ENCODE measurements around the gene TCERG1L.
"Not testable (repeated sequence)": the region's sequence is repeated elsewhere in the genome, so short reads cannot be mapped to it uniquely, and the experiment has no call there.

TCERG1L gene, protein sequence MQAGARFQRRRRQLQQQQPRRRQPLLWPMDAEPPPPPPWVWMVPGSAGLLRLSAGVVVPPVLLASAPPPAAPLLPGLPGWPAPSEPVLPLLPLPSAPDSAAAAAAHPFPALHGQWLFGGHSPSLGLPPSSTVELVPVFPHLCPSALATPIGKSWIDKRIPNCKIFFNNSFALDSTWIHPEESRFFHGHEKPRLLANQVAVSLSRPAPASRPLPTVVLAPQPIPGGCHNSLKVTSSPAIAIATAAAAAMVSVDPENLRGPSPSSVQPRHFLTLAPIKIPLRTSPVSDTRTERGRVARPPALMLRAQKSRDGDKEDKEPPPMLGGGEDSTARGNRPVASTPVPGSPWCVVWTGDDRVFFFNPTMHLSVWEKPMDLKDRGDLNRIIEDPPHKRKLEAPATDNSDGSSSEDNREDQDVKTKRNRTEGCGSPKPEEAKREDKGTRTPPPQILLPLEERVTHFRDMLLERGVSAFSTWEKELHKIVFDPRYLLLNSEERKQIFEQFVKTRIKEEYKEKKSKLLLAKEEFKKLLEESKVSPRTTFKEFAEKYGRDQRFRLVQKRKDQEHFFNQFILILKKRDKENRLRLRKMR
- 0 to 0.05 (median 0.04) reads per million in 3 experiments for total RNA-seq

DNA sequence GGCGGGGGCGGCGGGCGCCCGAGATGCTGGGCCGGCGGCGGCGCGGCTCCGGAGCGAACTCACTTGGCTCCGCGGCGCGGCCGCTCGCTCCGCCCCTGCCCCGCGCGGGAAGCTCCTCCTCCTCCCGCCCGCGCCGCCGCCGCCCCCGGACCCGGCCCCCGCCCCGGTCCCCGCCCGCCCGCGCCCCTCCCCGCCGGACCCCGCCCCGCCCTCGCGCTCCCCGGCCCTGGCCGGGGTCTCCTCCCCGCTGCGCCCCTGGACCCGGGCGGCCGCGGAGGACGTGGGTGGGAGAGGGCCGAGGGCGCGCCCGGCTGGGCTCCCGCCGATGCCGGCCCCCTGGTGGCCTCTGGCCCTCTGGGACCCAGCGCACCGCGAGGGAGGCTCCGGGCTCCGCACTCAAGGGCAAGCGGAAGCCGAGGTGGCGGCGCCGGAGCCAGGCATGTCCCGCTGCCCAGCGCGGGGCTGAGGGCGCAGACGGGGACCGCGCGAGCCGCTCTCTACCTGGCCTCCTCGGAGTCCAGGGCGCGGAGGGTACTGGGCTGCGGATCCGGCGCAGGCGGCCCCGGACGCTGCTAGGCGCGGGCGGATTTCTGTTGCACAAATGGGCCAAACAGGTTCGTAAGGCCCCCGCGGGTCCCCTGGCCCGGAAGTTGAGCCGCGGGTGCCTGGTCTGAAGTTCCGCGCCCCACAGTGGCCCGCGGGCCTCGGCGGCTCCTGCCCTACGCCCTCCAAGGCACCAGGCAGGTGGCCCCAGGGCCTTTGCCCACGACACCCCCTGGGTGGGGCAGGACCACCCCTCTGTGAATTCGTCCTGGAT, at the start of gene TCERG1L:
TSS of gene TCERG1L (minus strand) at position 61 of the 817 bp plus-strand sequence. CDS start 86 bp downstream, outside the sequence.
- DNase-seq = no peak

DNA sequence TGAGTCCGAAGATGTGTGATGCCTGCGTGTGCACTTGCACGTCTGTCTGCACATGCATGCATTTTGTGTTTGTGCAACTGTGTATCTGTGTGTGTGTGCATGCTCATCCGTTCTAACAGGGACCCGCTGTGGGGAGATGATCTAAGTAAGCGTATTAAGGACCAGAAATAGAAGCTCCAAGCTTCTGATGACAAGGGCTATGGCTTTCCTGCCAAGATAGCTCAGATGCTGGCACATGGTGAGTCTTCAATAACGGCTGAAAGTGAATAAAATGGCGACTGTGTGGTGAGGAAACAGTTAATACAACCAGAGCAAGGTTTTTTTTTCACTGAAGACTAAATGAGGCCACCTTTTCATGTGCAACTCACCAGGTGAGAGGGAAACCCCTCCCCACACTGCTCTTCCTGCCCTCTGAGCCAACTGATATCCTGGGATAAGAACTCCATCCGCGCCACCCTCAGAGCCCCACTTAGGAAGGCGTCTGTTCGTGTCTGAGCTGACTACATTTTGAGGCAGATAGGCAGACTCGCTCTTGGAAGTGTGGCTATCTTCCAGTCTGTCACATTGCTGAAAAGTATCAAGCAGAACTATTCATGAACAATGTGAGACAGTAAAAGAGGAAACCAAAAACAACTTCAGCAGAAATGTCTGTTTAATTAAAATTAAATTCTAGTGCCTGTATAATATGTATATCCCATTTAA, 47.4 kb upstream of the TCERG1L start:
- DNase-seq = no peak

DNA sequence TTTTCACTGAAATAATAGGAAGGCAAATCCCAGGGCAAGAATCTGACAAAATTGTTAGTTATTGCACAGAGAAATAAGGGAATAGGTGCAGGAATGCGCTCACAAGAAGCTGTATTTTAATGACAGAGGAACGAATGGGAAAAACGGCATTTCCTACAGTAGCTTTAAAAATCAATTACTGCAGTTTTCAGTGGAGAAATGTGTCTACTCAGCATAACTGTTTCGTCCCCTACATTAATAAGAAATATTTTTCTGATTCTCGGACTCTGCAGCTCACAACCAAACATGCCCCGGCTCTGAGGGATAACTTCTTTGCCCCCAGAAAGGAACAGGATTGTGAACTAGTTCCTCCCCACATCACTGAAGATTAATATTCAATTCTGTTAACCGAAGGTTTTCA, 44.9 kb upstream of the TCERG1L start:
- no peak for DNase-seq

DNA sequence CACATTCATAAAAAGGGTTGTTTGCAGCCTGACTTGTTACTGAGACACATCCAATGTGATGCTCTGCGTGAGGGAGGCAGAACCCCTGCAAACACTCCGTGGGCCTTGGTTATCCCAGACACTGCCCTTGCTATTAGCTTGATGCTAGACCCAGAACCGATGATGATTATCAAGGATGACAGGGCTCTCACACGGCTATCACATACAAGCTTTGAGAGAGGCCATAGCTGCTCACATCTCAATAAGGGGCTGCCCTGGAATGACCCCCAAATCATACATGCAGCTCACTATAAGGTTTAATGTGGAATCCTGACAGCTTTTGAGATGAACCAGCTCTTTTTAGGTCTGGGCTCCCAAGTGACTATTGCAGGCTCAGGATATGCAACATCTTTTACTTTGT, 44.4 kb upstream of the TCERG1L start:
- DNase-seq = no peak

DNA sequence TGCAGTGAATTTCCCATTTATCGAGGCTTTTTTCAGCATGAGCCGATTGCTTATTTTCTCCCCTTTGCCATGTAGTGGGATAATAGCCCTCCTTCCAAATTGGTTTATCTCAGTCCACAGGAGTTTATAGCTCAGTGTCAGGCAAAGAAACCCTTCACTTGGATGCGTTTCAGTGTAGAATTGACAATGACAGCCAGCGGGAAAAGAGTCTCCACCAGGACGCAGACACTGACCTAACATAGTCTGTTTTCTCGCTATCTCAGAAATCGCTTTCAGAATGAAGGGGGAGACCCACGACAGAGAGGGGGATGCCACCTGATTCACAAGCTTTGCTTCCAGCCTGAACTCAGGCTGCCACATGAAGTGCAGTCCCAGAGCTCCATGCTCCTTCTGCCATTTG, 43.5 kb upstream of the TCERG1L start:
- no peak for DNase-seq

DNA sequence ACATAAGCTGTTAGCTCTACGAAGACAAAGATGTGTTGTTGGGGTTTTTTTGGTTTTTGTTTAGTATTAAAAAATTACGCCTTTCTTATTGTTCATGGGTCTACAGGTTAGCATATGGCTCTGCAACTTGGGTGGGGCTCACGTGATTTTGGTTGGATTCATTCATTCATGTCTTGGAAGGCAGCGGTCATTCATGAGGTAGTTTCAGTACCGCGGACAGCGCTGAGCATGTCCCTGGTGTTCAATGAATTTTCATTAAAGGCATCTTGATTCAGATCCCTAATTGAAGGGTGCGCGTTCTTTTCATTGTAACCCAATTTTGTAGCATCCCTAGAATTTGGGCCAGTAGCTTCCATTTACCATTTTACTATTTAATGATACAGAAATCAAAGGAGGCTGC, 42.9 kb upstream of the TCERG1L start:
- DNase-seq = no peak

DNA sequence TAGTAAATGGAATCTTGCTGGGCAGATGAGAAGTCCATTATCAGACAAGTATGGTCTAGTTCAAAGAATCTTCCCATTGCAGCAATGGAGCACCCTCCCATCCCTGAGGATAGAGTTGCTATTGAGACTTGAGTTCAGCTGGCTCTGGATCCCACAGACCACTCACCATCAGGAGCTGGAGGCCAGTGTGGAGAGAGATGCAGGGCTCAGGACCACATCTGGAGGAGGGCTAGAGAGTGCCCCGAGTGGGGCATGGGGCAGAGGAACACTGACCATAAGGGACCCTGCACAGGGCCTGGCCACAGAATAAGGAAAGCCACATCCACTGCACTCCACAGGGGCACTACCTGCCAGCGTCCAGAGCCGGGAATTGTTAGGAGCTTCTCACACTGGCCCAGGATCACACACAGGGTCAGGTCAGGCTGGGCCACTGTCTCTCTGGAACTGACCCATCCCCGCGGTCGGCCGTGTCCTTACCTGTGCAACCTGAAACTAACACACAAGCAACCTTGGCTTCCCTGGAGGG, 41.3 kb upstream of the TCERG1L start:
- no peak for DNase-seq

DNA sequence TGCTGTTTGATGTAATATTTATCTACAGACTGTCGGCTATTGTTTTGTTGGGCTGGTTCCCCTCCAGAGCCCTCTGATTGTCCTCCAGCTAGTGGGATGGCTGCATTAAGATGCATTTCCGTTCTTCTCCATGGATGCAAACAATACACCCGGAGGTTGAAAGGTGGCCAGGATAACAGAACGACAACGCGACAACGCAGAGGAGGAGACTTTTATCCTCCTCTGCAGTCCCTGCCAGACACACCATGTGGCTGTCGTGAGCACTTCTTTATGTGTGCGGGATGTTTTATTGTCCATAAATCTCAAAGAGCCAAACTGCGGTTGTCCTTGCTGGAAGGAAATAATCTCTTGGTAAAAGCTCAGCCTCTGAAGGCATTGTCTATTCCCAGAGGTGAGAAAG, 39.1 kb upstream of the TCERG1L start:
- DNase-seq = no peak

DNA sequence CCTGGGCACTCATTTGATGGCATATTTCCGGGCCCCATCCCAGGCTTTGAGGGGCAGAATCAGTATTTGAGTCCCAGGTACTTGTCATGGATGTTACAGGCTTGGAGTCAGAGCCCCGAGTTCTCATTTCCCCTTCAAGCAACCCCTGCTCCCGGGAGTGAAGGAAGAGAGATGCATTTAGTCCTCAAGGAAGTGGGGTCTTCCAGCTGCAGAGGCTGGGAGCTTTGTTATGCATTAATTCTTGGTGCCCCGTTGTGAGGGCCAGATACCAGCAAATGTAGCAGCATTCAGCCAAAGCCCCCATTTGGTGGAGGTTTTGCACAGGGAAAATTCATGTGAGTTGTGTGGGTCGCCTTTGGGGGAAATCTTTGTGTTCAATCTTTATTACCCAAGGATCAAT, 38.7 kb upstream of the TCERG1L start:
- DNase-seq = no peak

DNA sequence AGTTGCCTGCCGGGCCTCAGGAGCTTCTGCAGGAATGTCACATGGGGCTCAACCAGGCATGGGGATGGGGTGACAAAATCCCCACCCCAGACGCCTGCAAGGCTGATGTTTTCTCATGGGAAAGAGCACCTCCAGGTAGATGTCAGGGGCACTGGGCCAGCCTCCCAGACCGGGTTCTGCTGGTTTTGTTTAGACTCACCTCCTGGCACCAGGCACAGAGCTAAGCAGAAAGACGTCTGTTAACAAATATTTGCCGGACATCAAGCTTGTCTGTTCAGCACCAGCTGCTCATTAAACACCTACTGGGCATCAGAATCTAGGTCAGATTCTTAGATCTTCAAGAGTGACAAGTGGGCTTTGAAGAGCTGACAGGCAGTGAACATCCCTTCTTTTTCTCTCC, 34.9 kb upstream of the TCERG1L start:
- DNase-seq = no peak

DNA sequence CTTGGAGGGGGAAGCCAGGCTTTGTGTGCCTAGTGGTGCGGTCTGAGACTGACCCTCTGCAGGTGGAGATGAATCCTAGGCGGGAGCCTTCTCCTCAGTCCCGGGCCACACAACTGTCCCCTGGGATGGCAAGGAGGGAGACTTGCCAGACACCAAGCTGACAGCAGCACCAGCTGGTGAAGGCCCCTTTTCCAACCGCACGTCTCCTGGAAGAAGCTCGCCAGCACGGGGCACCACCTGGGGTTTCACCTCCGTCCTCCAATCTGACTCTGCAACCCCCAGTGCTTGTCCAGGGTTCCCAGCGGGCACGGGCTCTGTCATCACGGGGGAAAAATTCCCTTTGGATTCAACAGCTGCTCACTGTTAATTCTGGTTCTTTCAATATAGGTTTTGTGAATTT, 34.2 kb upstream of the TCERG1L start:
- DNase-seq = no peak

DNA sequence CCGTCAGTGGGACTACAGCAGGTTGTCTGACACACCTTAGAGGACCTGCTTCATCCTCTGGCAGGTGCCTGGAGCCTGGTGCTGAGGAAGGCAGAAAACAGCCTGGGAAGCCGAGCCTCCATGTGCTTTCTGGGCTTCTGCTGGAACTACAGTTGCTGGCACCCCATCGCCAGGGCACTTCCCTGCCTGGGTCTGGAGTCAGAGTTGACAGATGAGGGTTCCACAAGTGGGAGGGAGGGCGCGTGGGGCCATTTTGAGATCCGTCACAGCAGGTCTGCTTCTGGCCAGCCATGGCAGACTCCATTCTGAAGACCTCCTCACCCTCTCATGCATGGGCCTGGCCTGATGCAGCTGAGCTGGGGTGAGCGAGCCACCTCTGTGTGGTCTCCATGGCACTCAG, 33.2 kb upstream of the TCERG1L start:
- no peak for DNase-seq

DNA sequence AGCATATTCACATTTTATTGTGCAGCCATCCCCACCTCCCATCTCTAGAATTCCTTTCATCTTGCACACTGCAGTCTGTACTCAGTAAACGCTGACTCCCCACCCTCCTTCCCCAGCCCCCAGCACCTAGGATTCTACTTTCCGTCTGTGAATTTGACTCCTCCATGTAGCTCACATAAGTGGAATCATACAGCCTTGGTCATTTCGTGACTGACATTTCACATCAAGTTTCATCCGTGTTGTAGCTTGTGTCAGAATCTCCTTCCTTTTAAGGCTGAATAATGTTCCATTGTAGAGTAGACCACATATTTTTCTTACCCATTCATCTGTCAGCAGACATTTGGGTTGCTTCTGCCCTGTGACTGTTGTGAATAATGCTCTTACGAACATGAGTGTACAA, 26.2 kb upstream of the TCERG1L start:
- no peak for DNase-seq

DNA sequence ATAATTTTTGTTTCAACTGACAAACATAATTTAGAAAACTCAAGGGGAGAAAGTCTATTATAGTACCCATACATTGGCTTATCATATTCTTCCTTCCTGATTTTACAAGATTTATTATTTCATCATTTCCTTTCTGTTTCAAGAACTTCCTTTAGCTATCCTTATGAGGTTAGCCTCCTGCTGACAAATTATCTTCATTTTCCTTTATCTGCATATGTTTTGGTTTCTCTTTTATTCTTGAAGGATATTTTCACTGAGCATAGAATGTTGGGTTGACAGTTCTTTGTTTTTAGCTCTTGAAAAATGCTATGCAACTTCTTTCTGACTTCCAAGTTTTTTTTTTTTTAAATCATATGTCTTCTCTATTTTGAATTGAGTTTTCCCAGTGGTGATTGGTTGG, 21.3 kb upstream of the TCERG1L start:
- DNase-seq = no peak

DNA sequence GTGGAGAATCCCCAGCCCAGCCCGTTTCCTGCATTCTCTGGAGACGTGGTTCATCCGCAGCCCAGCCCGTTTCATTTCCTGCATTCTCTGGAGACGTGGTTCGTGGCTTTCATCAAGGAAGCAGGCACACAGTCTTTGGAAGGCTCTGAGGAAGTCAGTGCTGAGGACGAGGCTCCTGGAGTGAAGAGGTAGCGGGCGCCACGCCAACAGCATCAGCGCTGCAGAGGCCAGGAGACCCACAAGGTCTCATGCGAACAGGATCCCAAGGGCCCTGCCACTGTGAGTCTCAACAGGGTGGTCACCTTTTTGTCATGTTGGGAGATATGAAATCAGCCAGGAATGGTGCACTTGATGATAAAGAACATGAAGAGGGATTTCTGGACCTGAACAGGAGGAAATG, 12.4 kb upstream of the TCERG1L start:
- DNase-seq = no peak

DNA sequence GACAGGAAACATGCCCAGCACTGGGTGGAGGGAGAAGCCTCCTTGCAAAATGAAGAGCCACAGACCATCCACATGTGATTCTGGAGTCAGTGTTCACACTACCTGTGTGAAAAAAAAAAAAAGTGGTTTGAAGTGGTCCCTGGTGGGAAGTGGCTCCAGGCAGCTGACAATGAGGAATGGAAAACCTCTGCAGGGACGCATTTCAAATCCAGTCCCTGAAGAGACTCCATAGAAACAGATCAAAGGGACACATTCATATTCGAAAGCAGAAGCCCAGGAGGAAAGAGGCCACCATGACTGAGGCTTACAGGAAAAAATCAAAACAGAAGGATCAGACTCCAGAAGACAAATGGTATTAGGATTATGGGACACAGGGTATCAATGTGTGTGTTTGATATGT, 11.5 kb upstream of the TCERG1L start:
- no peak for DNase-seq

DNA sequence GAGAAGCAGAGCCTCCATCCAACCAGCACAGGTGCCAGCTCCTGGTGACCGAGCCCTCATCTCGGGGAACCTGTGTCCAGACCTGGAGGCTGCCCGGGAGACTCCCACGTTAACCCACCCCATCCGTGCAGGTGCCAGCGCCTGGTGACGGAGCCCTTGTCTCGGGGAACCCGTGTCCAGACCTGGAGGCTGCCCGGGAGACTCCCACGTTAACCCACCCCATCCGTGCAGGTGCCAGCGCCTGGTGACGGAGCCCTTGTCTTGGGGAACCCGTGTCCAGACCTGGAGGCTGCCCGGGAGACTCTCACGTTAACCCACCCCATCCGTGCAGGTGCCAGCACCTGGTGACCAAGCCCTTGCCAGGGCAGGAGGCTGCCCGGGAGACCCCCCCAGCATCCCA, 11.1 kb upstream of the TCERG1L start:
- DNase-seq = not testable (repeated sequence)

DNA sequence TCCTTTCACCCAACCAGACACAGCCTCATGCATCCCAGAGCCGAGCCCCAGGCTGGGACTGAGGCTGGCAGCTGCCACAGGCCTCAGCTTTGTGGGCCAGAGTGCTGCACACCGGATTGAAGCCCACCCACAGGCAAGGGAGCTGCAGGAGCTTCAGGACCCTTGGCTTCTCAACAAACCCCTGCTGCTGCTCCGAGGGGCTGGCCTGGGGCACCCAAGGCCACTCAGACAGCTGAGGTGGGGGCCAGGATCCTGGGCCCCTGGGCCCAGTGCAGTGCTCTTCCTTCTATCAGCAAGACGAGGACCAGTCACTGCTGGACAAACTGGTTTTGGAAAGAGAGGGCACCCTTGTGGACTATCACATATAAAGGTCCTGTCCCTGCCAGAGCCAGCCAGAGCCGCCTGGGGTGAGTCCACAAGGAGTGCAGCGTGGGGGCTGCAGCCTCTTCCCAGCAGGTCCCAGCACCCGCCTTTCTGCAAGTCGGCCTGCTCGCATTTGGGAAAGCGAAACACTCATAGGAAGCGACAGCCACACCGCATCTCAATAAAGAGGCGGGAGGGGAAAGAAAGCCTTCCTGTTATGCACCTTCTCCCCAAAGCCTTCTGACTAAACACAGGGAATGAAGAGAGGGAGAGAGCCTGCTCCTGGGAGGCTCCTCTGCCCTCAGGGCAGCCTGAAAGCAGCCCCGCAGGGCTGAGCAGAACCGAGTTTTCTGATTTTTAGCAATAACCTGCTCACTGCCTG, 9.5 kb upstream of the TCERG1L start:
- no peak for DNase-seq

DNA sequence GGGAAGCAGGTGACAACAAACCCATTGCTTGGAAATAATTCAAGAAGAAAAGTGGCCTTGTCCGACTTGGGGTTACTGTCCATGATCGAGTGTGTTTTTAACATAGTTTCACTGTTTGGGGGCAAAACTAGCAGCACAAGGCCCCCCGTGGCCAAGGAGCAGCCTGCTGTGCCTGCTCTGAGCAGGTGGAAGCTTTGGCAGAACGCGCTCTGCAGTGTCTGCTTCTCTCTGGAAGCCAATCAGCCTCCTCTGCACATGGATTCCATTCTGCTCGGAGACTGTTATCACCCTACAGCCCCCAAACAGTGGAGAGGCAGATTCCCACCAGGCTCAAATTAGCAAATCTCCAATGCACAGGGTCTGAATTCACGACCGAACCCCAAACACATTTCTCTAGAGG, 7.3 kb upstream of the TCERG1L start:
- no peak for DNase-seq

DNA sequence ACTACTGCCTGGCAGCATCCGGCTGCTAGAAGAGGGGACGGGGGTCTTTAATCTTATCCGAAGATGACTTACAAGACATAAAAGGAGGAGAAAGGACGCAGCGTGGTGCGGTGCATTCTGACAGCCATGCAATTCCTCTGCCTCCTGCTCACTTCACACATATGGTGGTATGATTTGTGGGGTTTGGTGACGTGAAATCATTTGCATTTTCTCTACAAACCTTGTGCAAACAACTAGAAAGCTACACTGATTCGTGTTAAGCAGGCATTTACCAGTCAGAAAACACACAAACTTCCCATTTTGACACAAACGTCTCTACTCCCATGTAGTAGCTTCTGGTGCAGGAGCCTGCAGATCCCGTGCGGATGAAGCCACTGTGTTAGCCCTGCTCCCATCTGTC, 6.8 kb upstream of the TCERG1L start:
- no peak for DNase-seq

DNA sequence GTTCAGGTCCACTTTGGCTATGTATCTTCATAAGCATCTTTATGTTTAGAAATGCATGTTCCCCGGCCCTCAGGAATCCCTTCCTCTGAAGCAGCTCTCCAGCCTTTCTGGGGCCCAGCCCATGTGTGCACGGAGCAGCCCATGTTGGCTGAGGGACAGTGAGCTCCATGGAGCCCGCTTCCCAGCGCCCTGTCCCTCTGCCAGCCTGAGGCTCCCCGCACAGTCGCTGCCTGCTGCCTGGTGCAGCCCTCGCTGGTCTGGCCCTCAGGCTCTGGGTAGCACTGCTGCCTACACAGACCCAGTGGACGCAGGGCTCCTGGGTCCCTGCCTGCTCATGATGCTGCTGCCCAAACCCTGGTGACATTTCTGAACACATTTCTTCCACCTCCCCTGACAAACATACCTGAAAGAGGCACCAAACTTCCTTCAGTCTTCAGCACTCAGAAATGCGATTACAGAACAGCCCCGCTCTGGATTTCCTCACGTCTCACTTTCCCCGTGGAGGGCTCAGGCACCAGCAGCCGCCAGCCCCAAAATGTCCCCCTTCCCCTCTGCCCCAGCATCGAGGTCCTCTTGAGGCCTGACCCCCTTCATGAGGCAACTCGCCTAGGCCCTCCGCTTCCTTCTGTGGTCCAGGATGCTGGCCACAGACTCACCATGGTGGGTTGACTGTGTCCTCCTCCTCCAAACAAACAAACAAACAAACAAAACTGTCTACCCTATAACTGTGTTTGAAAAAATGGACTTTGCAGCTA, 5.0 kb upstream of the TCERG1L start:
- DNase-seq = no peak
